Inflammatory macrophage treated with lipopolysaccharide for 4 hours (primary cell): ENCODE data around the gene GNB4.

ENCODE experiments used
- DNase-seq: peaks from one replicate; pipeline ENCODE4 v3.0.0-alpha.2; 2020

GNB4 gene

GRCh38 chr3:179348325-179349013 lies 102.8 kb downstream of the GNB4 start:
- peak; percentile 91 for DNase-seq

GRCh38 chr3:179347345-179348194 lies 103.7 kb downstream of the GNB4 start, which contains the start of gene MFN1:
Gene MFN1, plus strand, starts transcription at chr3:179347709. Its CDS starts 1,143 bp downstream, at chr3:179348852.
- DNase-seq = peak; percentile 96
